Measurements from ENCODE around the gene AGXT2. TPM values are rescaled to one million over a fixed set of nuclear protein-coding genes. Genes with fewer than 3 reads are reported as not detected.
"Not testable (repeated sequence)": the region's sequence is repeated elsewhere in the genome, so short reads cannot be mapped to it uniquely, and the experiment has no call there.

The AGXT2 gene
- total and polyA plus RNA-seq, 8 donors: 0.73 TPM; not detected in 7

GRCh38 chr5:34986965-34987364, 60.8 kb downstream of the AGXT2 start:
- Histone ChIP-seq H3K4me1 (no peaks in the 10 kb centered on the region), H3K27me3 (no peaks in the 10 kb centered on the region), H3K4me3 (no peak overlapping the region), H3K27ac (no peak overlapping the region), H3K36me3 (no peaks in the 10 kb centered on the region), H3K9me3 (peaks cover 0 to 30% (median 22%) of the 10 kb centered on the region in 4 donors)
- intact Hi-C loops (cut with DNase I; ENCODE audit: low total_unique reads): no loop called here
- DNase-seq: no peak
- 72 to 85% (median 82%) methylated on average over 1 of the region's 1 CpG for WGBS, 5 donors
- TF ChIP-seq POLR2A (IDR thresholded peaks at IDR 0.05) (no peak), EP300 (IDR thresholded peaks at IDR 0.05) (no peak), POLR2AphosphoS5 (IDR thresholded peaks at IDR 0.05) (no peak), CTCF (IDR thresholded peaks at IDR 0.05) (no peak)

- no peak for TF ChIP-seq POLR2A (IDR thresholded peaks at IDR 0.05)
- no peak for TF ChIP-seq EP300 (IDR thresholded peaks at IDR 0.05)
- no peak for TF ChIP-seq CTCF (IDR thresholded peaks at IDR 0.05)
- TF ChIP-seq POLR2AphosphoS5 (IDR thresholded peaks at IDR 0.05): no peak
- H3K4me1 ChIP-seq: no peaks in the 10 kb centered on the region
- no peaks in the 10 kb centered on the region for H3K36me3 ChIP-seq
- no peak overlapping the region for H3K27ac ChIP-seq
- no peaks in the 10 kb centered on the region for H3K27me3 ChIP-seq
- intact Hi-C loops (cut with DNase I; ENCODE audit: low total_unique reads): no loop called here
- DNase-seq: no peak
- WGBS, 5 donors: 58 to 80% (median 69%) methylated on average over 4 of the region's 4 CpGs
- H3K4me3 ChIP-seq: no peak overlapping the region
- H3K9me3 ChIP-seq: peaks cover 0 to 34% (median 25%) of the 10 kb centered on the region in 4 donors
These were observed 64.9 kb downstream of the AGXT2 start for GRCh38 chr5:34982823-34983222.

- no peak for DNase-seq
- Histone ChIP-seq H3K9me3 (peaks cover 0 to 8% (median 2%) of the 10 kb centered on the region in 4 donors), H3K4me1 (no peaks in the 10 kb centered on the region), H3K4me3 (no peak overlapping the region), H3K27ac (no peak overlapping the region), H3K27me3 (no peaks in the 10 kb centered on the region), H3K36me3 (no peaks in the 10 kb centered on the region)
- no peak for TF ChIP-seq POLR2AphosphoS5 (IDR thresholded peaks at IDR 0.05)
- no peak for TF ChIP-seq POLR2A (IDR thresholded peaks at IDR 0.05)
- no peak for TF ChIP-seq EP300 (IDR thresholded peaks at IDR 0.05)
- TF ChIP-seq CTCF (IDR thresholded peaks at IDR 0.05): no peak
- intact Hi-C loops (cut with DNase I; ENCODE audit: low total_unique reads): no loop called here
- 48 to 64% (median 59%) methylated on average over 4 of the region's 4 CpGs for WGBS, 5 donors
These were observed 69.1 kb downstream of the AGXT2 start for GRCh38 chr5:34978681-34979080.

GRCh38 chr5:34977934-34978613, 69.7 kb downstream of the AGXT2 start:
- H3K9me3 ChIP-seq: peaks cover 0 to 8% (median 2%) of the 10 kb centered on the region in 4 donors
- no peaks in the 10 kb centered on the region for H3K36me3 ChIP-seq
- intact Hi-C loops (cut with DNase I; ENCODE audit: low total_unique reads): no loop called here
- H3K27ac ChIP-seq: no peak overlapping the region
- WGBS, 5 donors: 46 to 91% (median 48%) methylated on average over 1 to 2 of the region's 2 CpGs
- H3K27me3 ChIP-seq: no peaks in the 10 kb centered on the region
- TF ChIP-seq POLR2AphosphoS5 (IDR thresholded peaks at IDR 0.05) (no peak), POLR2A (IDR thresholded peaks at IDR 0.05) (no peak), EP300 (IDR thresholded peaks at IDR 0.05) (no peak)
- no peak overlapping the region for H3K4me3 ChIP-seq
- H3K4me1 ChIP-seq: no peaks in the 10 kb centered on the region
- no peak for DNase-seq

- DNase-seq: no peak
- intact Hi-C loops (cut with DNase I; ENCODE audit: low total_unique reads): no loop called here
- Histone ChIP-seq H3K4me3 (no peak overlapping the region), H3K4me1 (no peaks in the 10 kb centered on the region), H3K36me3 (no peaks in the 10 kb centered on the region), H3K9me3 (peaks cover 0 to 2% (median 0%) of the 10 kb centered on the region in 4 donors), H3K27me3 (no peaks in the 10 kb centered on the region), H3K27ac (no peak overlapping the region)
- WGBS, 5 donors: 77 to 86% (median 85%) methylated on average over 5 of the region's 5 CpGs
- no peak for TF ChIP-seq EP300 (IDR thresholded peaks at IDR 0.05)
- TF ChIP-seq POLR2A (IDR thresholded peaks at IDR 0.05): no peak
- TF ChIP-seq CTCF (IDR thresholded peaks at IDR 0.05): no peak
- no peak for TF ChIP-seq POLR2AphosphoS5 (IDR thresholded peaks at IDR 0.05)
These were observed 71.4 kb downstream of the AGXT2 start for GRCh38 chr5:34976347-34976746.

- H3K27me3 ChIP-seq; H3K27ac ChIP-seq; H3K36me3 ChIP-seq; H3K4me1 ChIP-seq; DNase-seq; H3K4me3 ChIP-seq; H3K9me3 ChIP-seq; intact Hi-C loops (cut with DNase I; ENCODE audit: low total_unique reads): not testable (repeated sequence)
- WGBS, 5 donors: 86 to 97% (median 96%) methylated on average over 2 to 3 of the region's 4 CpGs
These were observed 76.1 kb downstream of the AGXT2 start for GRCh38 chr5:34971655-34972054.

All from stomach (tissue), 9 donors.